Fibroblast of peridontal ligament (primary cell): ENCODE results near the gene PGAP3.

Source experiments
- DNase-seq: peaks from one replicate; pipeline ENCODE4 v3.0.0-alpha.2; 2010; ENCODE audit errors: extremely low read depth

Gene PGAP3

GRCh38 chr17:39697961-39698360 is 10.1 kb upstream of the PGAP3 start:
- DNase-seq = no peak

- DNase-seq = no peak
Observed at GRCh38 chr17:39696731-39697130, 8.9 kb upstream of the PGAP3 start.

- DNase-seq = no peak
Observed at GRCh38 chr17:39695089-39695474, 7.2 kb upstream of the PGAP3 start.

GRCh38 chr17:39694593-39694992 is 6.7 kb upstream of the PGAP3 start:
- DNase-seq = no peak

- DNase-seq = no peak
Observed at GRCh38 chr17:39688945-39689344, 1.1 kb upstream of the PGAP3 start.

GRCh38 chr17:39688475-39688835 is 598 bp upstream of the PGAP3 start:
- peak; percentile 12 for DNase-seq

GRCh38 chr17:39687101-39687545 is 734 bp downstream of the PGAP3 start:
- DNase-seq = no peak

- DNase-seq = no peak
Observed at GRCh38 chr17:39684369-39685192, 3.3 kb downstream of the PGAP3 start.

GRCh38 chr17:39683295-39683939 is 4.4 kb downstream of the PGAP3 start:
- DNase-seq = no peak

GRCh38 chr17:39679521-39680192 is 8.2 kb downstream of the PGAP3 start:
- DNase-seq = no peak

GRCh38 chr17:39678340-39679116 is 9.3 kb downstream of the PGAP3 start:
- no peak for DNase-seq

GRCh38 chr17:39677542-39678339 is 10.1 kb downstream of the PGAP3 start:
- DNase-seq = peak; percentile 11

GRCh38 chr17:39677072-39677471 is 10.8 kb downstream of the PGAP3 start:
- DNase-seq = no peak

GRCh38 chr17:39676198-39676819 is 11.5 kb downstream of the PGAP3 start:
- no peak for DNase-seq

GRCh38 chr17:39675390-39676082 is 12.3 kb downstream of the PGAP3 start:
- no peak for DNase-seq

GRCh38 chr17:39674702-39675389 is 13.0 kb downstream of the PGAP3 start:
- no peak for DNase-seq

GRCh38 chr17:39674179-39674578 is 13.7 kb downstream of the PGAP3 start:
- DNase-seq = no peak

- DNase-seq = no peak
Observed at GRCh38 chr17:39673335-39674081, 14.3 kb downstream of the PGAP3 start.
